ENCODE measurements around the gene WRNIP1.
A peak's percentile ranks its signal among the peaks of the same experiment; 100 is the strongest.

Gene WRNIP1

DNA sequence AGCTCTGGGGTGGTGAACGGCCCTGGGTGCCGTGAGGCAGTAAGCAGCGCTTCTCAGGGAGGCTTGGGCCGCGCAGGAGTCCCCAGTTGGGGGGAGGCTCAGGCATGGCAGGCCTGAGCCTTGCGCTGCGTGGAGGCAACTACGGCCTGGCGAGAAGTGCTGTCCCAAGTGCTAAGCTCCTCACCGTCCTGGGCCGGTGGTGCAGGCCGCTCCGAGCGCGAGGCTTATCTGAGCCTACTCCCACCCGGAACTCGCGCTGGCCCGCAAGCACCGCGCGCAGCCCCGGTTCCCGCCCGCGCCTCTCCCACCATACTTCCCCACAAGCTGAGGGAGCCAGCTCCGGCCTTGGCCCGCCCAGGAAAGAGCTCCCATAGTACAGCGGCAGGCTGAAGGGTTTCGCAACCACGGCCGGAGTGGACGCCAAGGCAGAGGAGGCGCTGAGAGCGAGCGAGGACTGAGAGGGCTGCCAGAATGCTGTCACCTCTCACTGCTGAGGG, 1.8 kb upstream of the WRNIP1 start:
- no peak for DNase-seq

DNA sequence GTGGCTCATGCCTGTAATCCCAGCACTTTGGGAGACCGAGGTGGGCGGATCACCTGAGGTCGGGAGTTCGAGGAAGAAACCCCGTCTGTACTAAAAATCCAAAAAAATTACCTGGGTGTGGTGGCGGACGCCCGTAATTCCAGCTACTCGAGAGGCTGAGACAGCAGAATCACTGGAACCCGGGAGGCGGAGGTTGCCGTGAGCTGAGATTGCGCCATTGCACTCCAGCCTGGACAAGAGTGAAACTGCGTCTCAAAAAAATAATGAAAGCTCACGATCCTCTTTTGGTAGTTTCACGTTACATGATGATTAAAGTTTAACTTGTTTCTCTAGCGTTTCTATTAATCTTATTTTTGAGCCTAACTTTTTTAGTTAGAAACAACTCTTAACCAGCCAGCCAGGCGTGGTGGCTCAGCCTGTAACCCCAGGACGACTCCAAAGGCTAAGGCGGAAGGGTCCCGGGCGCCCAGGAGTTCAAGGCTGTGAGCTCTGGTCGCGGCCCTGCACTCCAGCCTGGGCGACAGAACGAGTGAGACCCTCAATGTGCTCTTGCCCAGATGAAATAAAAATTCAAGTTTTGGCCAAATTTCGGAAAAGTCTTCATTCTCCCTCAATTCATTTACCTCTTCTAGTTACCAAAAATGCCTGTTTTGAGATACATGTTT, 1.2 kb upstream of the WRNIP1 start:
- DNase-seq = no peak

DNA sequence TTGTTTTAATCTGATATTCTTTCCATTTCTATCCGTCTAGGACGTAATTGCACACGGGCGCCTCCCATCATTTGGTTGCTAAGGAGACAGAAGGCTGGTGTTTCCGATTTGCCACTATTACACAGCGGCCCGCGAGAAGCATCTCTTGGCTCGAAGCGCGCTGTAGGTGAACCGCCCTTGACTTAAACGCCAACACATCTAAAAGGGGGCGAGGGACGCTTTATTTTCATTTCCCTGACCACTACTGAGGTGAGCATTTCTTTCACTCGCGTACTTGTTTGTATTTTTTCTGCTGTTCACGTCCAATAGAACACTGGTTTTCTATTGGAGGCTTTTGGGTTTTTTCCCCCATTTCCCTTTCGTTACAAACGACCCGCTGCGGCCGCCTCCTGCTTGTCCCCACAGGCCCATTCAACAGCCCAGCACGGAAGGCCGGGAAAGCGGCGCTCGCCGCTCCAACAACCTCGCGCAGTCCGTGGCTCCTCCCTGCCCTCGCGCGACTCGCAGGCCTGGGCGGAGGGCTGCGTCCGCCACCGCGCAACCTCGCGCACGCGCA, 505 bp upstream of the WRNIP1 start:
- peak; percentile 89 for DNase-seq

DNA sequence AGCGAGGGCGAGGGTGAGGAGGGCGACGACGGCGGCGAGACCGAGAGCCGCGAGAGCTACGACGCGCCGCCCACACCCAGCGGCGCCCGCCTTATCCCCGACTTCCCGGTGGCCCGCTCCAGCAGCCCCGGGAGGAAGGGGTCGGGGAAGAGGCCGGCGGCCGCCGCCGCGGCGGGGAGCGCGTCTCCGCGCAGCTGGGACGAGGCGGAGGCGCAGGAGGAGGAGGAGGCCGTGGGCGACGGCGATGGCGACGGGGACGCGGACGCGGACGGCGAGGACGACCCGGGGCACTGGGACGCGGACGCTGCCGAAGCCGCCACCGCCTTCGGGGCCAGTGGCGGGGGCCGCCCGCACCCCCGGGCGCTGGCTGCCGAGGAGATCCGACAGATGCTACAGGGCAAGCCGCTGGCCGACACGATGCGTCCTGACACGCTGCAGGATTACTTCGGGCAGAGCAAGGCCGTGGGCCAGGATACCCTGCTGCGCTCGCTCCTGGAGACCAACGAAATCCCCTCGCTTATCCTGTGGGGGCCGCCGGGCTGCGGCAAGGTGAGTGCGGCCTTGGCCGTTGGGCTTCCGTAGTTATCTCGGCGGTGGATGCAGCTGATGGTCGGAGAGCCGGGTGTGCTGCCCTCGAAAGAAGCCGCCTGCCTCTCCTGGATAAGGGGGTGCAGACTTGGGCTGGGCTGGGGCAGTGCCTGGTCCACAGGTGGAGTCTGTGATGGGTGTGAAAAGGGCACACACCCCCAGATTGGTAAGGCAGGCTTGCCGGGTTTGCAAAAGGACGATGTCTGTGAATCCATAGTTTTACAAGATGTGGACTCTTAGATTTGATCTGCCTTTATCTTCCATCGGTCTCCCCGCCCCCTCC, 938 bp downstream of the WRNIP1 start:
- DNase-seq = peak; percentile 73

DNA sequence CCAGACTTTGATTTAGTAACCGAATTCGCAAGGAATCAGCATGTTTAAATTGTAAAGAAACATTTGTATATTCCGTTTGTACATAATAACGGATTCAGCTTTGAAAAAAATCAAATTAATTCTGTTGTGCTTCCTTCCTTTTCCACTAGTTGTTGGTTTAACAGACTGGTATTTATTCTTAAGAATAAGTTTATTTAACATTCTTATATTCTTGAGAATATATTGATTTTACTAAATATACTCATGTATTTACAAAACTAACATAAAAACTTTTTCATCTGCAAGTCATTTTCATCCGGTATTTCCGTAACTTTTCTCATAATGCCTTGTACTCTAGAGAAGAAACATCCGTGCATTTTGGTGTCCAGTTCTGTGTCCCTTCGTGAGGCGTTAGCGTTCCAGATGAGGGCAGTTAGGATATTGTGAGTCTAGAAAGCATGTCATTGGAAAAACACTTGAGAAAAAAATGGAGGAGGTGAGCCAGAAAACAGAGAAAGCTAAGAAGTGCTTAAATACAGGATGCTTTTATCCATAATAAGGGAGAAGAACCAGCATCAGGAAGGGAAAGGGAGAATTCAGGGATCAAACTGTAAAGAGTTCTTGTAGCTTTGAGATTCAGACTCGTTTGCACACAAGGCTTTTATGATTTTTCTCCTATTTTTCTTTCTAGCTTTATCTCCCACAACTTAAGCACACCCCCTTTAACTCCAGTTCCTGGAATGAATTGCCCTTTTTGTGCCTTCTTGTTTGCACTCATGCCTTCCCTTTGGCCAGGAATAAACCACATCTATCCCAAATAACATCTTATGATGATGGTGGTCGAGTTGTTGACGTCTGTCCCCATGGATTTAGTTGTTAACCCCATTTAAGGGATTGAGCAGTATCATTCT, 1.8 kb downstream of the WRNIP1 start:
- no peak for DNase-seq

DNA sequence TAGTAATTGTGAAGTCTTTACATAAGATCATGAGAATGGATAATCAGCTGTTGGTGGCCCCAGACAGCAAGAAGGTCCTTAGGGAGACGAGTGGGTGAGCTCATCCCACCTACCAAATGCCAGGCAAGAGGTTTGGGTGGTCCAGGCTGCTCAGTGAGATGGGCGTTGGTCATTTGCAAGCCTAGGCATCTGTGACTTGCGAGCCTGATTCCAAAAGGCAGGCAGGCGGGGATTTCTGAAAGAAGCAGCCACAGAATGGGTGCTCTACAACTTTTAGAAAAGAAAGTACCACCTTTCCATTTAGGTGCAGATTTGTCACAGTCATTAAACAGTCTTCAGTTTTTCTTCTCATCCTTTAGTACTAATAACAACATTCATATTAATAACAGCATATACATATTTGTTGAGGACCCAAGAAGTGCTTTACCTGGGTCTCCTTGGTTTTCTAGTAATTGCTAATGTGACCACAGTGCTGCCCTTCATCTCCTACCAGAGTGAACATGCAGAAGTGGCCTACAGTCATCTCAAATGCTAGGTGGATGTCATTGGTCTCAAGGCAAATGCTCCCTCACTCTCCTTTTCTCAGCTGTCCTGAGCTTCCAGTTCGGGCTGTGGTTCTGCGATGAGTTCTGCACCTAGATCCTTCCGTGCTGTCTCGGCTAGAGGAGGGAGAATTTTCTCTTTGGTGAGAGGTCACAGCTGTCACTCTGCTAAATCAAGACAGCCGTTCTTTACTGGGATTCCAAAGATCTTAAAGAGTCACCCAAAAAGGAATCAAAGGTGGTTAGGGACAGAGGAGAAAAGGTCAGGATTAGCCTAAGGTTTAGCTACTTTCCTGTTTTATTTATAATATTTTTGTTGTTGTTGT, 2.7 kb downstream of the WRNIP1 start:
- DNase-seq = no peak

DNA sequence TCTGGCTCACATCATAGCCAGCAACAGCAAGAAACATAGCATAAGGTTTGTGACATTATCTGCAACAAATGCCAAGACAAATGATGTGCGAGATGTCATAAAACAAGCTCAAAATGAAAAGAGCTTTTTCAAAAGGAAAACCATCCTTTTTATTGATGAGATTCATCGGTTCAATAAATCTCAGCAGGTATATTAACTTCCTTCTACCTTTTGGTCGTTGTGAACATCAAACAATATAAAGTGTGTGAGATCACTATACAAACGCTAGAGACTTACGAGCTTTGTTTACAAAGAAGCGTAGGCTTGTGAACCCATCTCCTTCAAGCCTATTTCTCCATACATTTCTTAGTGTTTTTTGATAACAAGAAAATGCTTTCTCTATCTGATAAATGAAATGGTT, 3.5 kb downstream of the WRNIP1 start:
- DNase-seq = no peak

DNA sequence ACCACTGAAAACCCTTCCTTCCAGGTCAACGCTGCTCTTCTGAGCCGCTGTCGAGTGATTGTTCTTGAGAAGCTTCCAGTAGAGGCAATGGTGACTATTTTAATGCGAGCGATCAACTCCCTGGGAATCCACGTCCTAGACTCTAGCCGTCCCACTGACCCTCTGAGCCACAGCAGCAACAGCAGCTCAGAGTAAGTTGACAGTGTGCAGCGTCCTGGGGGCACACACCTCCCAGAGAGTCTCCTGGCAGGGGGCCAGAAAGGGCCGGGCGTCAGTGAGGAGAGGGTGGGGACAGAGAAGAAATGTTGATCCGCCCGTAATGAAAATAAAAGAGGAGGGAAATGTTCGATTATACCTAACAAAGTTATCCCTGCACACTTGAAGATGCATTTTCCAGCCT, 5.0 kb downstream of the WRNIP1 start:
- DNase-seq = no peak

DNA sequence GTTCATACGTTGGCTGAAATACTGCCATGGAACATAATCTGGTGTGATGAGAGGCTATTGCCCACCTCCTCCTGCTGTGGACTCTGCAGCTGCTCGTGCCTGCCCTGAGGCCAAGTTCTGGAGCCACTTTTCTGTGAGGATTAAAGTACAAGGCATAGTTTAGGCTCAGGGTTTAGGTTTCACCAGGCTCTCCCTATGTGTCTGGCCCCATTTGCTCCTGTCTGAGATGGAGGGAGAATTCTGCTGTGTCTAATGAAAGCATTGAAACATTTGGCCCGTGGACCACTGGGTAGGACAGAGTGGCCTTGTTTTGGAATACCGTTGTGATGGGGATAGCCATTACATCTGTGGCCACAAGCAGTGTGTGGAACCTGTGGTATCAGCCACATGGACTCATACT, 5.9 kb downstream of the WRNIP1 start:
- DNase-seq = no peak

DNA sequence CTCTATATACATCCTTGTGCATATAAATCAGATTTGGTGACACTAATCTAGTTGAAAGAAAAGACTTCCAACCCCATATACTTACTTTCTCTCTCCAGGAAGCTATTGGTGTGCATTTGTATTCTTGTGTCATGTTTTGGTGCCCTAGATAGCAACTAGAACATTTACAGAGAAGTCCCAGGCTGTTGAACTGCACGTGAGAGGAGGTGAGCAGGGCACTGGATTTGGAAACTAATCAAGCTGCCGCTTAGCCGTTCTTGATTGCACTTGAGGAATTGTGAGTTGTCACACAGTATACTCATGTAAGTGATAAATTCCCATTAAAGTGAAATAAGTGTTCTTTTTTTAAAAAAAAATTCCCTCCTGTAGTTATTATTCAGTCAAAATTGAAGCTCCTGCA, 7.6 kb downstream of the WRNIP1 start:
- DNase-seq = no peak

DNA sequence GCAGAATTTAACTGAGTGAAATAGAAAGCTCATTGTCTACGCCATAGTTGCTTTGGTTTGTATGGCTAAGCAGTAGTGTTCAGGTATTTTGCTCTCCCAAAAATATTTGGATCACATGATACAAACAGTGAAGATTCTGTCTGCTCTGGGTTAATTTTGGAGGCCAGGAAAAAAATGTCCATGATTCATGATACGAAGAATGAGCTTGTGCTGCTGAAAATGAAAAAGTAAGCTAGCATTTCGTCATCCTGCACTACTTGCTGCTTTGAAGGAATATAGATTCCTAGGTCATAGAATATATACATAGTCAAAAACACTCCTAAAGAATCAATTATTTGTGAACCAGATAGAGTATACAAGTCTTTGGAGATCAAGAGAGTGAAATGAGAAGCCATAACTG, 8.3 kb downstream of the WRNIP1 start:
- DNase-seq = no peak

DNA sequence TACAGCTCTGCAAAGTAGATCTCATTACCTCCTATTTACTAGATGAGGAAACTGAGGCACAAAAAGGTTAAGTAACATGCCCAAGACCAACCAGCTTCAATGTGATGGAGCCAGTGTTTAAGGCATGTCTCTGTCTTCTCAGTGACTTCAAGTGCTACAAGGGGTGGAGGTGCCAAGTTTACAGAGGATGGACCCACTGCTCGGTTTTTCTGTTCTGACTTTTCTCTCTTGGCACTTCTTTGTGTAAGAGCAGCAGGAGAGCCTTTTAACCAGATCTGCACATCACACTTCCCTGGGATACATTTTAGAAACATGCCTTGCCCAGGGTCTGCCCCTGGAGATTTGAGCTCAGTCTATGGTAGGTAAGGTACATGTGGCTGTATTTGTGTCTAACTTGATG, 9.8 kb downstream of the WRNIP1 start:
- DNase-seq = no peak

DNA sequence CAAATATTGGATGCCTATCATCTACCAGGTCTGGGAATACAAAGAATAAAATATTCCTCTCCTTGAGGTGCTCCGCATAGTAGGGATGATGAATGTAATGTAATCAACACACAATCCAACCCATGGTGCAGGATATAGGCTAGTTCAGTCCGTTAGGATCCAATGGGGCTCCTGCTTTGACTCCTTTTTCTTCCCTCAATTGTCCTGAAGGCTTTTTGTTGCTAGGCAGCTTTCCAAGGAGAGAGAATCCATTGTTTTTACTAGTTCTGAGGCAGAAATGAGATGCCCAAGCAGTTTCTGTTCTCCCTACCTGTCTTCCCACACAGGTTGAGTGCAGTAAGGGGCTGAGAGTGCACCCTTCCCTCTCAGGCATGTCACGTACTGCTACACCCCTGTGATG, 12.1 kb downstream of the WRNIP1 start:
- no peak for DNase-seq

DNA sequence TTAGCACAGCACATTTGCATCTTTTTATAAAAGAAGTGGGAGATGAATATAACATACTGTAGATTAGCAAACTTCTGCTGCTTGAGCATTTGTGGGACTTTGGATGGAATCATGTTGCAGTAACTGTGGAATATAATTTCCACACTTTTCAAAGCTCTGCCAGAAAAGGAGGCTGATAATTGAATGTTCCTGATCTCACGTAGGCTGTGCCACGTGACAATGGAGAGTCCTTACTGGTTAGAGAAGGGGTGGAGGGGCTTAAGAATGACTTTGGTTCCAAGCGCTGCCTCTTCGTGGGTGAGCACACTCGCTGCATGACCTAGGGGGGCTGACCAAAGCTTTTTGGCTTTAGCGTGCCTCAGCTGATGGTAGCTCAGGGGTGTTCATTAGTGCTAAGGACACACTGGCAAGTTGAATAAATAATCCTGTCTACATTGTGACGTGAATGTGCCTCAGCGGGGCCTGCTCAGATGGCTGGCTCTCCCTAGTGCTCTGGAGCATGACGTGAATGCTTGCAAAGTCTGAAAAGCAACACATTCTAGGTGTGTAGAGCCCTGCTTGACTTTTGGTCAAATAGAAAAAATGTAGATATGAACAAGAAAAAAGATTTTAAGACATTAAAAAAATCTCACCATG, 15.0 kb downstream of the WRNIP1 start:
- DNase-seq = no peak

DNA sequence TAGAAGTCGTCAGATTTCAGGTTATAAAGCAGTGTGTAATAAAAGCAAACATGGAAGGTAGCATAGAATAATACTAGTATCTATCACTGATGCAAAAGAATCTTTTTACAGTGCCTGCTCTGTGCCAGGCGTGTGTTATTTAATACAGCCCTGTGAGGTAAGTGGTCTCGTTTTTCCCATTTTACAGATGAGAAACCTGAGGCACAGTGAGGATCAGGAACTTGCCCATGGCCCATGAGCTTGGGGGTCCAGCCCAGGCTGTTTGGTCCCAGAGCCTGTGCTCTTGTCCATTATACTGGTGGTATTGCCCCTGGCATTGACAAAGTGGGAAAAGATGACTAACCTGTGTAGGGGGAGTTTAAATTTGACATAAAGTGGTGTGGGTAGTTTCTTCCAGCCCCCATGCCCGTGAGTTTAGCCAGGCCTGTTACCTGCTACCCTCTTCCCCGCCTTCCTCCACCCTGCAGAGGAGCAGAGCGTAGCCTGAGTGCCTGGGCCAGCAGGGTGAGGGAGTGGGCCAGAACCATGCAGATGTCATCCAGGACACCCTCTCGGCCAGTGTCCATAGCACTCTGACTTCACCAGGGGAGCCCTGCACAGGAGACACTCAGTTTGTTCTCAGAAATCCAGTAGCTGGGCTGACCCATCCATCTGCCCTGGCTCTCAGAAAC, 16.6 kb downstream of the WRNIP1 start:
- DNase-seq = no peak

DNA sequence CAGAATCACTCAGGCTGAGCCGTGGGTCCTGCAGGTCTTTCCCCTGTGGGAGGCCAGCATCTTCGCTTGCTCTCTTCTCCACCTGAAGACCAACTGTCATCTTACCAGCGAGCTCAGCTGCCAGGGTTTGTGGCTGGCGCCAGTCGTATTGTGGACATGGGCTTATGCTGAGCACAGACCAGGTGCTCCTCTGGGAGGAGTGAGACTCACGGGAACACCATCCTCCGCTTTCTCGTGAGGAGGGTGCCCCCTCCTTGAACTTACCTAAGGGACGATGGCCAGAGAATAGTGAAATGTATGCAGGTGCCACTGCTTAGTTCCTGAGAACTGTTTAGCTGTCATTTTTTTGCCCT, 17.1 kb downstream of the WRNIP1 start:
- DNase-seq = no peak

DNA sequence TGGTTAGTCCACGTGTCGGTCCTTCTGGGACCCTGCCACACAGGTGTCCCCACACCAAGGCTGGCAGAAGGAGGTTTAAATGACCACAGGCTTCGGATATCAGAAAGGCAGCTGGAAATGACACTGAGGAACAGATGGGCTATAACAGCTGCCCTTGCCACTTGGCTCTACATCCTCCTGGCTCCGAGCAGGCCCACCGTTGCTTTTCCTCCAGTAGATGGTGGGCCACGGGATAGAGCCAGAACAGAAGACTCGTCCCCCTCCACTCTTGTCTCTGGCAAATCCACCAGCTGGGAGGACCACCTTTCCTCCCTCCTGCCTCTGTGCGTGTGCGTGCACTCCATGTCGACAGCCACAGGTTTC, 17.6 kb downstream of the WRNIP1 start:
- no peak for DNase-seq

DNA sequence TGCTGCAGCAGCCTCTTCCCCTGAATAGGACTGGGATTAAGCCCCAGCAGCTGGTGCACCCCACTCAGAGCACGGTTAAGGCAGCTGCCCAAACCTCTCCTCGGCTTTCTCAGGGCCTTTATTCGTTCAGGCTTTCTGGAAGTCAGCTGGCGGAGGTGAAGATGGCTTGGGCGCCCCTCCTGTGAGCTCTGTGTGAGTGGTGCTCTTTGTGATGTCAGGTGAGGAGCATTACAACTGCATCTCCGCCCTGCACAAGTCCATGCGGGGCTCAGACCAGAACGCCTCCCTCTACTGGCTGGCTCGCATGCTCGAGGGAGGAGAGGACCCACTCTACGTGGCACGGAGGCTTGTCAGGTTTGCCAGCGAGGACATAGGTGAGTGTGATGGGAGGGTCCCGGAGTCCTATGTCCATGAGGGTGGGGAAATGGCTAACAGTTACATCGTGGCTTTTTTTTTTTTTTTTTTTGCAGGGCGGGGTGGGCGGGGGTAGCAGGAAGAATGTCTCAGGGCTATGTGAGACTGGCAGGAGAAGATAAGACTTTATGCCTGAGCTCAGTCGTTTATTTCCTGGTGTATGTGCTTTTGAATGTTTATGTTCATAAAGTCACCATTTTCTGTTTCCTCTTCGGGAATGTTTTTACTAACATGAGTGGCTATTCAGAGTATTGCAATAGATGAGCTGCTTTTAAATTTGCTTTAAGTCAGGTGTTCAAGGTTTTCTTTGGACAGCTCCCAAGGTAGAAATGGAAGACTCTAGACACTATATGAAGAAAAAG, 18.2 kb downstream of the WRNIP1 start:
- no peak for DNase-seq

DNA sequence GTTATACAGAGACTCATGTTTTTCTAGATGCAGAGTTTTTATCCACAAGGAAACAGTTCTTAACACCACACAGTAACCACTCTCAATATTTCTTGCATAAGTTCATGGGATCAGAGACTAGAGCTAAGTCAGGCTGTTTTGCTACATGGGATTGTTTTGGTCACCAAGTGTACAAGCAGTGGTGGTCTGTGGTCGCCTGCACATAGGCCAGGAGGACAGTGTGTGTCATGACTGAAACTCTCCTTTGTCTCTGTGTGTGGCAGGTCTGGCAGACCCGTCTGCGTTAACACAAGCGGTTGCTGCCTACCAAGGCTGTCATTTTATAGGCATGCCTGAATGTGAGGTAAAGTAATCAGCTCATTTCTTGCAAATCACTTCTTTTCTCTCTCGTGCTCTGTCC, 18.9 kb downstream of the WRNIP1 start:
- no peak for DNase-seq

DNA sequence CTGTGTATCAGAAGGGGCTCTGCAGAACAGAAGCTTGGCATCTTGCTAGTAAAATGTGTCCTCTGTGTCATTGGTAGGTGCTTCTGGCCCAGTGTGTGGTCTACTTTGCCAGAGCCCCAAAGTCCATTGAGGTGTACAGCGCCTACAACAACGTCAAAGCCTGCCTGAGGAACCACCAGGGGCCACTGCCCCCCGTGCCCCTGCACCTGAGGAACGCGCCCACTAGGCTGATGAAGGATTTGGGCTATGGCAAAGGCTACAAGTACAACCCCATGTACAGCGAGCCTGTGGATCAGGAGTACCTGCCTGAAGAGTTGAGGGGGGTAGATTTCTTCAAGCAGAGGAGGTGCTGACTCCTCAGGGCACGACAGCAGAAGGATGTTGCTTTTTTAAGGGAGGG, 19.7 kb downstream of the WRNIP1 start:
- DNase-seq = no peak
